NB4 (cell line): Measurements from ENCODE around the gene TMEM131L.

Source experiments
- MYC ChIP-seq: IDR thresholded peaks from 2 replicates; pipeline ENCODE4 v1.6.1; 2011; ENCODE audit warnings: low read depth, low read length
- POLR2A ChIP-seq: IDR thresholded peaks from 2 replicates; pipeline ENCODE4 v1.6.1; 2011; ENCODE audit warnings: mild to moderate bottlenecking; ENCODE audit not compliant: insufficient read length; ENCODE audit errors: extremely low read depth
- TF ChIP-seq, protein P1 (sequence below): IDR thresholded peaks from one replicate; pipeline ENCODE4 v1.5.1; 2012; ENCODE audit warnings: low read depth, low read length
- TF ChIP-seq, protein P2 (sequence below): IDR thresholded peaks from 2 replicates; pipeline ENCODE4 v1.6.1; 2011; ENCODE audit warnings: low read depth, low read length

DNA sequence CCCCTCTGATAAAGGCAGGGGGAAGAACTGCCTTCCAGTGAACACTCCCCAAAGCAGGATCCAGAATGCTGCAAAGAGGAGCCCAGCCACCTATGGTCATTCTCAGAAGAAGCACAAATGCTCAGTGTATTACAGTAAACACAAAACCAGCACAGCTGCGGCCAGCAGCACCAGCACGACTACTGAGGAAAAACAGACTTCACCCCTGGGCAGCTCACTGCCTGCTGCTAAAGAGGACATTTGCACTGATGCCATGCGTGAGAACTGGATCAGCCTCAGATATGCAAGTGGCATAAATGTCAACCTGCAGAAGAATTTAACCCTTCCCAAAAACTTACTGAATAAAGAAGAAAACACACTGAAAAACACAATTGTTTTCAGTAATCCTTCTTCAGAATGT, 137.7 kb downstream of the TMEM131L start:
- TF ChIP-seq, protein P1, sequence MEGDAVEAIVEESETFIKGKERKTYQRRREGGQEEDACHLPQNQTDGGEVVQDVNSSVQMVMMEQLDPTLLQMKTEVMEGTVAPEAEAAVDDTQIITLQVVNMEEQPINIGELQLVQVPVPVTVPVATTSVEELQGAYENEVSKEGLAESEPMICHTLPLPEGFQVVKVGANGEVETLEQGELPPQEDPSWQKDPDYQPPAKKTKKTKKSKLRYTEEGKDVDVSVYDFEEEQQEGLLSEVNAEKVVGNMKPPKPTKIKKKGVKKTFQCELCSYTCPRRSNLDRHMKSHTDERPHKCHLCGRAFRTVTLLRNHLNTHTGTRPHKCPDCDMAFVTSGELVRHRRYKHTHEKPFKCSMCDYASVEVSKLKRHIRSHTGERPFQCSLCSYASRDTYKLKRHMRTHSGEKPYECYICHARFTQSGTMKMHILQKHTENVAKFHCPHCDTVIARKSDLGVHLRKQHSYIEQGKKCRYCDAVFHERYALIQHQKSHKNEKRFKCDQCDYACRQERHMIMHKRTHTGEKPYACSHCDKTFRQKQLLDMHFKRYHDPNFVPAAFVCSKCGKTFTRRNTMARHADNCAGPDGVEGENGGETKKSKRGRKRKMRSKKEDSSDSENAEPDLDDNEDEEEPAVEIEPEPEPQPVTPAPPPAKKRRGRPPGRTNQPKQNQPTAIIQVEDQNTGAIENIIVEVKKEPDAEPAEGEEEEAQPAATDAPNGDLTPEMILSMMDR = no peak
- TF ChIP-seq POLR2A = no peak
- TF ChIP-seq, protein P2, sequence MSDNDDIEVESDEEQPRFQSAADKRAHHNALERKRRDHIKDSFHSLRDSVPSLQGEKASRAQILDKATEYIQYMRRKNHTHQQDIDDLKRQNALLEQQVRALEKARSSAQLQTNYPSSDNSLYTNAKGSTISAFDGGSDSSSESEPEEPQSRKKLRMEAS = no peak
- TF ChIP-seq MYC = no peak
